ENCODE results near the gene ZNF90. TPM values are rescaled to one million over a fixed set of nuclear protein-coding genes. Genes with fewer than 3 reads are reported as not detected.
"Not testable (repeated sequence)": the region's sequence is repeated elsewhere in the genome, so short reads cannot be mapped to it uniquely, and the experiment has no call there.

The ZNF90 gene
- 10 to 100 TPM; 21.6 to 22.9 TPM for total RNA-seq

DNA sequence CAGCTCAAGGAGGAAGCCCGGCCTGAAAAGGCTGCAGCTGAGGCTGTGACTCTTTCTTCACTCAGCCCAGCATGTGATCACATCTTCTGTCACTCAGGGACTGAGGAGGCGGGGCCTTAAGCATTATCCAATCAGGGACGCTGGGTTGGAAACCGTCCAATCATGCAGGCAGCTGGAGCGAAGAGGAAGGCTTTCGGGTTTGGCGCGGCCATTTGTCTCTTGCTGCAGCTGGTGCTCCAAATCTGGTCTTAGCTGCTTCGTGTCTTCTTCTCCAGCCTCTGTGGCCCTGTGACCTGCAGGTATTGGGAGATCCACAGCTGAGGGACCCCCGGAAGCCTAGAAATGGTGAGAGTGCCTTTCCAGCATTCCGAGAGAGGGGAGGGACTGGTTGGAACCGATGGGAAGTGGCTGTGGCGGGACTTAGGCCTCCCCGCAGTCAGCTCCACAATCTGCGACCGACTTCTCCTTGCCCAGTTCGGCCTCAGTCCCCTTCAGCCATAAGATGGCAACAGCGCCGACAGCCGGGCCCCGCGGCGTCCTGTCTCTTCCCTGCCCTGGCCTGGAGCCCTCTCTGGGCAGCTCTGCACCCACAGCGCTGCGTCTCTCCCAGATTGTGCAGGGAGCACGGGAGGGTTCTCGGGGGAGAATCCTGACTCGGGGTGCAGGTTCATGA, at the start of gene ZNF90:
TSS of gene ZNF90 (plus strand) at position 210 of the 673 bp plus-strand sequence. CDS start at position 343, 133 bp downstream.
- peak within 1 kb of the TSS; percentile 73 for H3K27ac Mint-ChIP-seq
- no peaks in the 10 kb centered on the region for H3K9me3 Mint-ChIP-seq (ENCODE audit: low read depth)
- DNase-seq: peak; percentile 96
- peaks cover 11% of the 10 kb centered on the region for H3K4me1 Mint-ChIP-seq
- intact Hi-C loops (cut with DNase I, micrococcal nuclease): loop anchor here (1.0 to 5.0 kb wide), 8 partner anchors 26 to 1759 kb away; partner anchors contain the start of genes ZNF682 (in 2 of the 2), ZNF101 (in 1 of the 2), ZNF14 (in 1 of the 2) and ZNF43 (in 1 of the 2)
- ChIA-PET CTCF (interaction anchor here (1.0 to 1.8 kb wide), 3 partner anchors 9 to 80 kb away, joined by 4 to 9 read pairs (median 6); no protein-coding TSS in a partner anchor), POLR2A (interaction anchor here (0.7 to 1.4 kb wide), 5 partner anchors 26 to 212 kb away, joined by 3 to 11 read pairs (median 4); partner anchors contain the start of genes ZNF253, ZNF486 and ZNF682)
- peaks cover 32% of the 10 kb centered on the region for H3K36me3 Mint-ChIP-seq (ENCODE audit: low read depth)
- H3K27me3 Mint-ChIP-seq: no peaks in the 10 kb centered on the region
- peak; percentile 100 for ATAC-seq
- H3K4me3 Mint-ChIP-seq: peak within 1 kb of the TSS; percentile 97

DNA sequence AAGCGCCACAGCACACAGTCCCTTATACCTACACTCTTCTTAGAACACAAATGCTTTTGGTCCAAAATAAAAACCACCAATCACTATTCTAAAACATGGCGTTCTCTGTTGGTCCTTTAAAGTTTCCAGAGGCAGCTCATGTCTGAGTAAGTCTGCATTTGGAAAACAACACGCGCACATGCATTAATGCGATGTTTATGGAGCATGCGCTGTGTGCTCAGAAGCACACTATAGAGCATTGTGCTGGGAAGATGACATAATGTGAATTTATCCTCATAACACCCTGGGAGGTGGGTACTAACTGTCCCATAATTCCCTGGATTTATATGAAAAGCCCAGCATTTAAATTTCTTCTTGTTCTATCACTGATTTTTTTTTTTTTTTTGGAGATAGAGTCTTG, 49.2 kb upstream of the ZNF90 start:
- no peaks in the 10 kb centered on the region for H3K9me3 Mint-ChIP-seq (ENCODE audit: low read depth)
- ChIA-PET CTCF (no interaction called here), POLR2A (no interaction called here)
- intact Hi-C loops (cut with DNase I, micrococcal nuclease): no loop called here
- peaks cover 32% of the 10 kb centered on the region for H3K36me3 Mint-ChIP-seq (ENCODE audit: low read depth)
- no peaks in the 10 kb centered on the region for H3K4me1 Mint-ChIP-seq
- H3K27ac Mint-ChIP-seq: no peak overlapping the region
- no peak overlapping the region for H3K4me3 Mint-ChIP-seq
- DNase-seq: no peak
- no peaks in the 10 kb centered on the region for H3K27me3 Mint-ChIP-seq
- no peak for ATAC-seq

DNA sequence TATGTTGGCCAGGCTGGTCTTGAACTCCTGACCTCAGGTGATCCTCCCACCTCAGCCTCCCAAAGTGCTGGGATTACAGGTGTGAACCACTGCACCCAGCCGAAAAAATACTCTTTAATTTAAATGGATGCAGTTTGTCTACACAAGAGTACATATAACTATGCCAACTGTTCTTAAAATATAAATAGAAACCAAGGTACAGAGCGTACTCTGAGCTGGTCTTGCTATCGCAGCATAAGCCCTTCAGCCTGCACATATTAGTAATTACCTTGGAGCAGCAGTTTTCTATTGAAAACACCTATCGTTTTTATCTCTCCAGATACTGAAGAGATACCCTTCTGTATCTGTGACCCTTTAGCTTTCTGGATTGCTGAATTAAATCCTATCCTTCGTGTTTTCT, 41.9 kb upstream of the ZNF90 start:
- intact Hi-C loops (cut with DNase I, micrococcal nuclease): loop anchor here (5.0 to 10.0 kb wide), 4 partner anchors 41 to 1469 kb away; partner anchors contain the start of genes ZNF429 (in 1 of the 2), ZNF430 (in 1 of the 2) and ZNF90 (in 1 of the 2)
- no peaks in the 10 kb centered on the region for H3K9me3 Mint-ChIP-seq (ENCODE audit: low read depth)
- no peaks in the 10 kb centered on the region for H3K27me3 Mint-ChIP-seq
- POLR2A ChIA-PET: no interaction called here
- DNase-seq (no peak), ATAC-seq (no peak)
- no peak overlapping the region for H3K4me3 Mint-ChIP-seq
- H3K36me3 Mint-ChIP-seq (ENCODE audit: low read depth): peaks cover 11% of the 10 kb centered on the region
- CTCF ChIA-PET: no interaction called here
- H3K27ac Mint-ChIP-seq: no peak overlapping the region
- H3K4me1 Mint-ChIP-seq: peaks cover 16% of the 10 kb centered on the region

DNA sequence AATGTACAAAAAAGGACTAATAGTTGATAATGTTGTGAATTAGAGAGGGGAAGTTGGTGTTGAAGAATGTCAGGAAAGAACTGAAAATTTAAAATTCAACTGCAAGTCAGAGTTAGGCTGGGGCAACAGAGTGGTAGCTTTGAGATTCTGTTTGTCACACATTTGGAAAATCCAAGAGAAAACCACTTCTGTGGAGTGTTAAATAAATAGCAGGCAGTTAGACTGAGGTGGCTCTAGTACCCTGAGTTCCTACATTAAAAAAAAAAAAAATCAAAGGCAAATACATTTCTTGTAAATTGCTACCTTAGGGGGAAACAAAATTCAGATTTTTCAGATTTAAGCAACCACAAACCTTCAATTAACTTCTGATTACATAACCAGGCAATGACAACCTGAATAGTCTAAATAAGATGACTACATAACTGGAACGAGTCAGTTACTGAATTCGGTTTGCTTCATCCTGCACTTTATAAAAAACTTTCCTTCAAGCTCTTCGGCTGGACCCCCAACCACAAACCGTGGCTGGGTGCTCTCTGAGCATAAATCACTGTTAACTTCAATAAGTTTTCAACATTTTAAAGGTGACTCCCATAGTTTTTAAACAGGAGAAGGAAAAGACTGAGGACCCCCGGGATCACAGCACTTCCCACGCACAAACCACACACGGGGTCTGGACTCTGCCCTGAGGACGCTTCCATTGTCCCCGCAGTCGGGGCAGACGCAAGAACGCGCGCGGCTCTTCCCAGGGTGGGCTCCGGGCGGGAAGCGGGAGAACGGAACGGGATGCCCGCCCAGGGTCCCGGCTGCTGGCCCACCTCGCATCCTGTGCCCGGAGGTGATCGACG, 39.2 kb upstream of the ZNF90 start:
- H3K27me3 Mint-ChIP-seq: no peaks in the 10 kb centered on the region
- H3K36me3 Mint-ChIP-seq (ENCODE audit: low read depth): peaks cover 9% of the 10 kb centered on the region
- ChIA-PET CTCF (interaction anchor here (0.5 to 1.7 kb wide), 7 partner anchors 13 to 505 kb away, joined by 3 to 5 read pairs (median 3); no protein-coding TSS in a partner anchor), POLR2A (interaction anchor here (0.6 to 1.7 kb wide), 6 partner anchors 14 to 886 kb away, joined by 3 to 16 read pairs (median 8); partner anchors contain the start of genes ZNF253 and ZNF90)
- DNase-seq (no peak), ATAC-seq (no peak)
- H3K4me1 Mint-ChIP-seq: peaks cover 16% of the 10 kb centered on the region
- H3K27ac Mint-ChIP-seq: peak overlapping the region; percentile 78
- intact Hi-C loops (cut with DNase I, micrococcal nuclease): loop anchor here (1.0 to 10.0 kb wide), 12 partner anchors 14 to 1466 kb away; partner anchors contain the start of genes ZNF90 (in 2 of the 2), ZNF253 (in 1 of the 2), ZNF429 (in 1 of the 2) and ZNF430 (in 1 of the 2)
- no peaks in the 10 kb centered on the region for H3K9me3 Mint-ChIP-seq (ENCODE audit: low read depth)
- H3K4me3 Mint-ChIP-seq: peak overlapping the region; percentile 94

DNA sequence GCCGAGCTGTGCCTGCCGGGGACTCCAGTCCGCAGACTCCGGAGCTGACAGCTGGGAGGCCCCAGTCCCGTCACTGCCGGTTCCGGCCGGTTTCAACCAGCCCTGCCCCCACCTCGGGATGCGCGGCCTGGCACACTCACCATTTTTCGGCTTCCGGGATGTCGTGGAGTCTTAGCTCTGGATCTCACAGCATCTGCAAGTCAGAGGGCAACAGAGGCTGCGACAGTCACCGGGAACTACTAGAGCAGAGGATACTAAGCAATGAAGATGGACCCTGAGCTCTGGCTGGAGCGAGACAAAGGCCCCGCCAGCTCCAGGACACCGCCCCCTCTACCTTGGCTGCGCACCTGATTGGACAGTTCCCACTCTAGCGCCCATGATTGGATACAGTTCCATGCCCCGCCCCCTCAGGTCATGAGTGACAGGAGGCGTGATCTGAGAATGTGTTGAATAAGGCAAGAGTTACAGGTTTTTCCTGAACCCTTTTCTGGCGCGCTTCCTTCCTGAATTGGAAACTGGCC, 38.5 kb upstream of the ZNF90 start, which contains the start of gene ZNF682:
TSS of gene ZNF682 (minus strand) at position 303 of the 521 bp plus-strand sequence. CDS start at position 143, 160 bp downstream.
- H3K4me1 Mint-ChIP-seq: peaks cover 16% of the 10 kb centered on the region
- peaks cover 5% of the 10 kb centered on the region for H3K27me3 Mint-ChIP-seq
- intact Hi-C loops (cut with DNase I, micrococcal nuclease): loop anchor here (1.0 to 10.0 kb wide), 12 partner anchors 13 to 1466 kb away; partner anchors contain the start of genes ZNF90 (in 2 of the 2), ZNF253 (in 1 of the 2), ZNF429 (in 1 of the 2) and ZNF430 (in 1 of the 2)
- DNase-seq (peak; percentile 98), ATAC-seq (peak; percentile 100)
- CTCF ChIA-PET: interaction anchor here (0.5 to 1.7 kb wide), 6 partner anchors 13 to 389 kb away, joined by 3 to 5 read pairs (median 3); no protein-coding TSS in a partner anchor
- peak within 1 kb of the TSS; percentile 94 for H3K27ac Mint-ChIP-seq
- peak within 1 kb of the TSS; percentile 94 for H3K4me3 Mint-ChIP-seq
- H3K36me3 Mint-ChIP-seq (ENCODE audit: low read depth): peaks cover 3% of the 10 kb centered on the region
- POLR2A ChIA-PET: interaction anchor here (0.6 to 1.7 kb wide), 7 partner anchors 13 to 885 kb away, joined by 3 to 16 read pairs (median 7); partner anchors contain the start of genes ZNF253 and ZNF90
- no peaks in the 10 kb centered on the region for H3K9me3 Mint-ChIP-seq (ENCODE audit: low read depth)

DNA sequence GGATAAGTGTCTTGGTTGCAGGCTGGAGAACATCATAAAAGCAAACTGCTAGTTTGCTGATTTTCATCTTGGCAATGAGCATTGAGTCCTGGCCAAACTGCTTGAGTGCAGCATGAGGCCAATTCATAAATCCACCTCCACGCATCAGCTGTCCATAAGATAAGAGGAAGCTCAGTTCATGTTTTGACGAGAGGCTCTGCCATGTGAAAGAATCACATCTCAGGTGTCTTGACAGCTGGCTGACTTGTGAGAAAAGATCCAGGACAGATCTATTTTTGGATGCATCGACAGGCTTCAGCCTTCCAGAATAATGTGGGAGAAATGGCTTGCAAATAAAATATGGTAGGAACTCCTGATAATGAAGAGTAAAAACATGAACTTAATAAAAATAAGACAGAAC, 33.1 kb upstream of the ZNF90 start:
- intact Hi-C loops (cut with DNase I, micrococcal nuclease): no loop called here
- ATAC-seq (no peak), DNase-seq (no peak)
- ChIA-PET POLR2A (no interaction called here), CTCF (interaction anchor here (0.6 kb wide), 1 partner anchor 117 kb away, joined by 3 read pairs; no protein-coding TSS in a partner anchor)
- no peaks in the 10 kb centered on the region for H3K36me3 Mint-ChIP-seq (ENCODE audit: low read depth)
- H3K27ac Mint-ChIP-seq: no peak overlapping the region
- H3K4me1 Mint-ChIP-seq: no peaks in the 10 kb centered on the region
- H3K4me3 Mint-ChIP-seq: no peak overlapping the region
- H3K9me3 Mint-ChIP-seq (ENCODE audit: low read depth): no peaks in the 10 kb centered on the region
- peaks cover 5% of the 10 kb centered on the region for H3K27me3 Mint-ChIP-seq

DNA sequence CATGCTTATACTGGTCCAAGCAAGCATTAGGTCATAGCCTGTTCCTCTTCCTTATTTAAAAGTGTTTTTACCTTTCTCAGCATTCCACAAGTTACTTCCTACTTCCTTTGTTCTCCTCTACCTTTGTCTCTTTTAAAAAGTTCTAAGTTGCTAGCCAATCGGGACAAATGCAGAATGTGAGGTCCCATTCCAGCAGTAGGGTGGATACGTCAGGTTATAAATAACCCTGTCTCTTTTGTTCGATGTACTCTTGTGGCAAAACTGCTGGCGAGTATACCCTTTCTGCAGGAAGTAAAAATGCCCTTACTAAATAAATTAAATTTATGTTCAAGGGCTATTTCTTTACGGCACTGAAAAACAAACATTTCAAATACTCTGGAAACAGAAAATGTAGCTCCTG, 32.1 kb upstream of the ZNF90 start:
- H3K9me3 Mint-ChIP-seq (ENCODE audit: low read depth); H3K4me1 Mint-ChIP-seq; DNase-seq; POLR2A ChIA-PET; intact Hi-C loops (cut with DNase I, micrococcal nuclease); H3K36me3 Mint-ChIP-seq (ENCODE audit: low read depth); H3K27ac Mint-ChIP-seq; H3K27me3 Mint-ChIP-seq; CTCF ChIA-PET; ATAC-seq; H3K4me3 Mint-ChIP-seq: not testable (repeated sequence)

DNA sequence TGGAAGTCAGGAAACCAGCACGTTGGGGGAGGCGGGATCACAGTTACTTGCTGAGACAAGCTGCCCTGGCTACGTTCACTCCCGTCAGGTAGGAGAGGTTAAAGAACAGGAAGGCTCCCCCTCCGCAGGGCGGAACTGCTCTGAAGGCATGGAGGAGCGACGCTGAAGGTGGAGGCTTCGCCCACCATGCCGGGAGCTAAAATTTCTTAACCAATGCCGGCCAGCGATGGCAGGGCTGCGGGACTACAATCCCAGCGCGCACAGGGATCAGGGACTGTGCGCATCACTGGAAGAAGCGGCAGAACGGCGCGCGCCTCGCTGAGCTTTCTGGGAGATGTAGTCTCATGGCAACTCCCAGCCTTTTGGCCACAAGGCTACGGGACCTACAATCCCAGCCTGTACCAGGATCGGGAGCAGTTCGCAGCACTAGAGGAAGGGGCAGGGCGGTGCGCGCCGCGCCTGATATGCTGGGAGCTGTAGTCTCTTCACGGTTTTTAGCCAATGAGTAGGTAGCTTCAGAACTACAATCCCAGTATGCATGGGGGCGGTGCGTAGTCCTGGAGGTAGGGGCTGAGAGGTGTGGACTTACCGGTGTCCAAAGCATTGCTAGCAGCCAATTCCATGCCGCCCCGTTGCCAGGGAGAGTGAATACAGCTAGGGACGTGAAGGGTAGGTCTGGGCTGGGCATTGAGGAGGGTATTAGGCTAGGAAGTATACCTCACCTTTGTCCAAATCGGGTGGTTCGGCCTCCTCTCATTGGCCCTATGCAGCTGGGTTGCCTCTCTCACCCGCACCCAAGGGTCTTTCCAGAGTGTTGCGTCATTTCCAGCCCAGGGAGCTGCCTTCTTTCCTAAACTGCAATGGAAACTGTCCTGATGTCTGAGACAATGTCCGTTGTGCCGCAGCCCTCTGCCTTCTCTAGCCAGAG, 25.7 kb upstream of the ZNF90 start:
- peaks cover 3% of the 10 kb centered on the region for H3K27me3 Mint-ChIP-seq
- no peaks in the 10 kb centered on the region for H3K36me3 Mint-ChIP-seq (ENCODE audit: low read depth)
- H3K4me3 Mint-ChIP-seq: peak overlapping the region; percentile 89
- ChIA-PET POLR2A (interaction anchor here (0.6 to 2.0 kb wide), 9 partner anchors 12 to 609 kb away, joined by 3 to 16 read pairs (median 4); partner anchors contain the start of genes ZNF486, ZNF626, ZNF682 and ZNF90), CTCF (interaction anchor here (0.6 to 1.9 kb wide), 6 partner anchors 12 to 187 kb away, joined by 3 to 6 read pairs (median 4); partner anchors contain the start of genes ZNF253, ZNF682 and ZNF90)
- peak; percentile 86 for DNase-seq
- peak overlapping the region; percentile 92 for H3K27ac Mint-ChIP-seq
- H3K9me3 Mint-ChIP-seq (ENCODE audit: low read depth): peaks cover 1% of the 10 kb centered on the region
- intact Hi-C loops (cut with DNase I, micrococcal nuclease): loop anchor here in 1 of 2 experiments (1.0 kb wide), 3 partner anchors 13 to 185 kb away; partner anchors contain the start of genes ZNF682 and ZNF90
- peaks cover 13% of the 10 kb centered on the region for H3K4me1 Mint-ChIP-seq
- peak; percentile 92 for ATAC-seq

DNA sequence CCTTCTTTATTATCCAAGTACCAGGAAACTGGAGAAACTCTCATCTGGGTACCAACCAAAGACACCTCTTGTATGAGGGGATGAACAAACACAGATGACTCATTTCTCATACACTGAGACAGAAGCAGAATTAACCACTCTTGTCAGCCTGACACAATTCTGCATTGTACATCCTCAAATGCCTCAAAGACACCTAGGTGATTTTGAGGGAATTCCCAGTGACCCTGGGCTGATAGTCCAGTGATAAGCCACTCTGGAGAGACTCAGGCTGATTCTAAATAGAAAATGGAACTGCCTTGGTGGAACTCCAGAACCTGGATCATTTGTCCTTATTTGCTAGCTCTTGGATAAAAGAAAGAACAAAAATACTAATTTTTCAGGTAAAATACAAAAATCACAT, 19.1 kb upstream of the ZNF90 start:
- H3K27ac Mint-ChIP-seq; DNase-seq; CTCF ChIA-PET; H3K4me3 Mint-ChIP-seq; POLR2A ChIA-PET; ATAC-seq; H3K27me3 Mint-ChIP-seq; intact Hi-C loops (cut with DNase I, micrococcal nuclease); H3K9me3 Mint-ChIP-seq (ENCODE audit: low read depth); H3K4me1 Mint-ChIP-seq; H3K36me3 Mint-ChIP-seq (ENCODE audit: low read depth): not testable (repeated sequence)

DNA sequence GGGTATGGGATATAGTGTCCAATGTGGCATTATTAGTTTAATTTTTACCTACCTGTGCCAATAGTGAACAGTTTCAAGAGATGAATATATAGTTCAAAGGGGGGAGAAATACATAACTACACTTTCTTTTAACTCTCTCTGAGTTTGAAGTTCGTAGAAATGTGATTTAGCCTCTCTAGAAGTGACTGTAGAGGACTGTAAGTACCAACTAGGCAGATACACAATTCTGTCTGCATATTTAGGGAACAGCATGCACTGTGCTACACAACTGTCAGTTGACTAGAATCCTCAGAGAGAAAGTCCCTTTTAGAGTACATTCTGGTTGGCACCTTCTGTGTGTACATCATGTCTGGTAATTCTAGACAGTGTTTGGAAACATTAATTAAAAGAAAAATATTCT, 17.5 kb upstream of the ZNF90 start:
- H3K4me3 Mint-ChIP-seq: no peak overlapping the region

More for the DNA sequence above, 17.5 kb upstream of the ZNF90 start:
- ChIA-PET CTCF (no interaction called here), POLR2A (no interaction called here)
- no peaks in the 10 kb centered on the region for H3K36me3 Mint-ChIP-seq (ENCODE audit: low read depth)
- intact Hi-C loops (cut with DNase I, micrococcal nuclease): no loop called here
- peak; percentile 44 for ATAC-seq
- peaks cover 5% of the 10 kb centered on the region for H3K27me3 Mint-ChIP-seq
- H3K27ac Mint-ChIP-seq: no peak overlapping the region
- DNase-seq: no peak
- H3K4me1 Mint-ChIP-seq: peaks cover 1% of the 10 kb centered on the region
- H3K9me3 Mint-ChIP-seq (ENCODE audit: low read depth): no peaks in the 10 kb centered on the region

All from activated CD4-positive, alpha-beta T cell treated with anti-CD3 and anti-CD28 coated beads for 36 hours (primary cell).